CD4-positive, alpha-beta T cell treated with Interleukin-17A for 1 hour (primary cell): ENCODE results near the gene CCDC148.
"Not testable (repeated sequence)": the region's sequence is repeated elsewhere in the genome, so short reads cannot be mapped to it uniquely, and the experiment has no call there.

ENCODE experiments used
- DNase-seq: peaks from one replicate; pipeline ENCODE4 v3.0.0-alpha.2; 2020

CCDC148 gene

GRCh38 chr2:158276619-158277471 lies 179.7 kb downstream of the CCDC148 start:
- no peak for DNase-seq

GRCh38 chr2:158273791-158274190 lies 182.8 kb downstream of the CCDC148 start:
- no peak for DNase-seq

GRCh38 chr2:158270536-158270935 lies 186.0 kb downstream of the CCDC148 start:
- no peak for DNase-seq

GRCh38 chr2:158269143-158269542 lies 187.4 kb downstream of the CCDC148 start:
- no peak for DNase-seq

GRCh38 chr2:158266111-158266510 lies 190.4 kb downstream of the CCDC148 start:
- DNase-seq: no peak

- no peak for DNase-seq
Observed at GRCh38 chr2:158255257-158255656, 201.3 kb downstream of the CCDC148 start.

- DNase-seq: no peak
Observed at GRCh38 chr2:158253170-158253569, 203.4 kb downstream of the CCDC148 start.

GRCh38 chr2:158251356-158251755 lies 205.2 kb downstream of the CCDC148 start:
- DNase-seq: no peak

- DNase-seq: no peak
Observed at GRCh38 chr2:158243392-158243791, 213.2 kb downstream of the CCDC148 start.

GRCh38 chr2:158242280-158242679 lies 214.3 kb downstream of the CCDC148 start:
- DNase-seq: no peak

- DNase-seq: no peak
Observed at GRCh38 chr2:158240975-158241374, 215.6 kb downstream of the CCDC148 start.

- DNase-seq: no peak
Observed at GRCh38 chr2:158239271-158239670, 217.3 kb downstream of the CCDC148 start.

- DNase-seq: no peak
Observed at GRCh38 chr2:158234497-158234896, 222.1 kb downstream of the CCDC148 start.

GRCh38 chr2:158232476-158232875 lies 224.1 kb downstream of the CCDC148 start:
- no peak for DNase-seq

GRCh38 chr2:158228943-158229508 lies 227.5 kb downstream of the CCDC148 start:
- no peak for DNase-seq

- not testable (repeated sequence) for DNase-seq
Observed at GRCh38 chr2:158223066-158223465, 233.5 kb downstream of the CCDC148 start.

- no peak for DNase-seq
Observed at GRCh38 chr2:158221063-158222020, 235.2 kb downstream of the CCDC148 start.

GRCh38 chr2:158217593-158217992 lies 239.0 kb downstream of the CCDC148 start:
- DNase-seq: no peak

- DNase-seq: no peak
Observed at GRCh38 chr2:158214431-158214830, 242.1 kb downstream of the CCDC148 start.

- no peak for DNase-seq
Observed at GRCh38 chr2:158213773-158214172, 242.8 kb downstream of the CCDC148 start.

- DNase-seq: no peak
Observed at GRCh38 chr2:158212301-158212700, 244.3 kb downstream of the CCDC148 start.

- no peak for DNase-seq
Observed at GRCh38 chr2:158211502-158211901, 245.1 kb downstream of the CCDC148 start.

- no peak for DNase-seq
Observed at GRCh38 chr2:158207354-158207753, 249.2 kb downstream of the CCDC148 start.
